HG03565 (cell line): ENCODE measurements around the gene TRIM63.

Experiments used
- ATAC-seq: cut with Tn5 transposase; IDR thresholded peaks from one replicate; pipeline ENCODE4 v1.9.1; 2021; ENCODE audit warnings: mild to moderate bottlenecking, moderate library complexity; ENCODE audit not compliant: unreplicated experiment

The TRIM63 gene

DNA sequence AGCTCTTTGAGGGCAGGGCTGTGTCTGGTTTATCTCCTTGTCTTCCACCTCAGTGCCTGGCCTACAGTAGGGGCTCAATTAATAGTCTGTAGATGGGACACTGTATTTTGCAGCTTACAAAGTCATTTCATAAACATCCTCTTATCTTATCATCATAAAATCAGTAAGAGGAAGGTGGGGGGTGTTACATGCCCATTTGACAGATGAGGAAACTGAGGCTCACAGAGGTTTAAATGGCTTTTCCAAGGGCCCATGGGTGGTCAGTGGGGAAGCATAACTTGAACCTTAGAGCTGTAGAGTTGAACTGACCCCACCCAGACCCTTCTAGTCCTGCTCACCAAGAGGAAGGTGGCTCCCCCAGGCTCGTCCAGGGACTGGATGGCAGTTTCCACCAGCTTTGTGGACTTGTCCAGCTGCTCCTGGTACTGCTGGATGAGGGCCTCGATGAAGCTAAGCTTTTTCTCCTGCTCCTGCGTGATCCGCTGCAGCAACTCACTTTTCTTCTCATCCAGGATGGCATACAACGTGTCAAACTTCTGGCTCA is 9.3 kb downstream of the TRIM63 start:
- no peak for ATAC-seq

DNA sequence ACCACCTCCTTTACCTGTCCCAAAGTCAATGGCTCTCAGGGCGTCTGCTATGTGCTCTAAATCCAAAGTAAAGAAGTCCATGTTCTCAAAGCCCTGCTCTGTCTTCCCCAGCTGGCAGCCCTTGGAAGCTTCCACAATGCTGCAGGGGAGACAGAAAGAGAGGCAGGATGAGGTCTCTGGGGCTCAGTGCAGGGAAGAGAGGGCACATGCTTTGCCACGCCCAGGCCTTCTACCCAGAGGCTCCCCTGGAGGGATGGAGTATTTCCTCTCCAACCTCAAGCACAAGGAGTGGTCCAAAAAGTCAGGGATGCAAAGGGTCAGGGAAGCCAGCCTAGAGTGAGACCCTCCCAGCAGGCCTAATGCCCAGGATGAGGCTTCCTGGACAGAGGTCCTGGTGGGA is 10.2 kb downstream of the TRIM63 start:
- ATAC-seq = no peak

DNA sequence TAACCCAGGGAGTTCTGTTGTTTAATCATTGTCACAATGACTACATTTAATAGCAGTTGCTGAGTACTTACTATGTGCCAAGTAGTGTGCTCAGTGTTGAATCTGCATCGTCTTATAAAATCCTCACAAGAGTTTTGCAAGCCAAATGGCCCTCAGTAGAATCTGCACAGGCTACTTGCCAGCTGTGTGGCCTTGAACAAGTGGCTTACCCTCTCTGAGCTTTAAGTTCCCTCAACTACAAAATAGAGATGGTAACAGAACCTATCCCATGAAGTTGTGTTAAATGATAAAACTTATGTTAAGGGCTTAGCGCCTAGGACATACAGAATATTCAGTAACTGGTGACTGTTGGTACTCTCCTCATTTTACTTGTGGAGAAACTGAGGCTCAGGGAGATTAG is 12.4 kb downstream of the TRIM63 start:
- no peak for ATAC-seq

DNA sequence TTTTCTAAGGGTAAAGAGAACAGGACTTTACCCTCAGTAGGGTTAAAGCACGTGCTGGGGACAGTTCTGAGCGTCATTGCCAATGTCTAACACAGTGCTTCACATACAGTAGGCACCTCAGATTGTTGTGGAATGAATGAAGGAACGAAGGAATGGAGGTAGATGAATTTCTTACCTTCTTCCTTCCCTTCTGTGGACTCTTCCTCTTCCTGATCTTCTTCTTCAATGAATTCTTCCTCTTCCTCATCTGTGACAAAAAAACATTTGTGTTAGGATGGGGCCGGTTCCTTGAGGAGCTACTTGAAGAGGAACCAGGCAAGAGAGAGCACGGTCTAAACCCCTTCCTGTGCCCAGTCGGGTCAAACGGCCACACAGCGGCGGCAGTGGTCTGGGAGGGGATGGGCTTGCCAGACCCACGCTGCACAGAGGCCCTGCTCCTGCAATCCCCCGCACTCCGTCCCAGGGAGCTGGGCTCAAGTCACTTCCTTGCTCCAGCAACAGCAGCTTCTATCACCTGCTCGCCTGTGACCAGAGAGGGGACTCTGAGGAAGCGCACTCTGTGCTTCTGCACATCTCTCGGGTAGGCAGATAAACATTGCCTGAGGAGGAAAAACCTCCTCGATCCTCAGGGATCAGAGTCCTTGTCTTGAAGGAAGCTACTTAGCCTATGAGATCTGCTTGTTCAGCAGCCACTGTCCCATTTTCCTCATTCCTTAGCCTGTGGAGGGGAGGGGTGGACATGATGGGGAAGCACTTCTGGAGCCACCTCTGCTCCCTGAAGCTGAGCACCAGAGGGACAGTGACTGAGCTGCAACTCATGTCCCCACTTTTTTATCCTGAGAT is 13.5 kb downstream of the TRIM63 start:
- no peak for ATAC-seq

DNA sequence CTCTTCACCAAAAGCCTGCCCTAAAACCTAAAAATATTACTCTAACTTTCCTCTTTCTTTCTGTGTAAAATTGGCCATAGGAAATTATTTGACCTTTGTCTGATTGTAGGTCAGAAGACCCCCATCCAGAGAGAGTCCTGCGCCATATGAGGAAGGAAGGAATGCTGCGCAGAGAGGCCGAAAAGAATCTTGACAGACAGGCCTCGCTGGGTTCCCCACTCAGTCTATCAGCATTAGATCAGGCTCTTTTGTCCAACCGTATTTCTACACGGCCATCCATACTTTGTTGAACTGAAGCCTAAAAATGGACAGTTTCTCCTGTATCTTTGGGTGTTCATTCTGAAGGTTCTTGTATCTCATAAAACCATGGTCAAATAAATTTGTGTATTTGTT is 17.2 kb downstream of the TRIM63 start:
- no peak for ATAC-seq

DNA sequence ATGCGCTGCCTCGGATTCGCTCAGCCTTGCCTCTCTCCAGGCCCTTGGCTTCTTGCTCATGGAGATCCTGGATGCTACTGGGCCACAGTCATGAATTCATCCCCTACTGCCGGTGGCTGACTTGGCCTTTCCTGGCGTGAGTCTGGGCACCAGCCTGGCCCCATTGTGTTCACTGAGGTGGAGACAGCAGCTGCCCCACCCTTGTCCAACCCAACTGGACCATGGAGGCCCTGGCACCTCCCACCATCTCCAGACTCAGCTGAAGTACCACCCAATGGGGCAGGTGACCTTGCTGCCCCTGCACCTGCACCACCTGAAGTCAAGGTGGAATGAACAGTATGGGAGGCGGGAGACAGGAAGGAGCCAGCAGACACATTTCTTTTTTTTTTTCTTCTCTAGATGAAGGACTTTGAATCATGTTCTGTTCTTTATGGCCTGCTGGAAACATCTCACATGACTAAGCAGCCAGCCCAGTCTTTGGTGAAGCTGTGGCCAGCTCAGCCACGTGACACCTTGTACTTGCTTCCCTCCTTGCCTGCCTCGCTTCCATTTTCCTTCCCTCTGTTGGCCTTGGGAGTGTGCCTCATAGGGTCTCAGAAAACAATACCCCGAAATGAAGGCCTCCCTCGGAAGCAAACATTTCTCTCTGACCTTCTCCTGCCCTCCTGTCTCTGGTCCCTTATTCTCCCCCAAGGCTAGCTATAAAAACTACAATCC is 17.7 kb downstream of the TRIM63 start:
- ATAC-seq = no peak

DNA sequence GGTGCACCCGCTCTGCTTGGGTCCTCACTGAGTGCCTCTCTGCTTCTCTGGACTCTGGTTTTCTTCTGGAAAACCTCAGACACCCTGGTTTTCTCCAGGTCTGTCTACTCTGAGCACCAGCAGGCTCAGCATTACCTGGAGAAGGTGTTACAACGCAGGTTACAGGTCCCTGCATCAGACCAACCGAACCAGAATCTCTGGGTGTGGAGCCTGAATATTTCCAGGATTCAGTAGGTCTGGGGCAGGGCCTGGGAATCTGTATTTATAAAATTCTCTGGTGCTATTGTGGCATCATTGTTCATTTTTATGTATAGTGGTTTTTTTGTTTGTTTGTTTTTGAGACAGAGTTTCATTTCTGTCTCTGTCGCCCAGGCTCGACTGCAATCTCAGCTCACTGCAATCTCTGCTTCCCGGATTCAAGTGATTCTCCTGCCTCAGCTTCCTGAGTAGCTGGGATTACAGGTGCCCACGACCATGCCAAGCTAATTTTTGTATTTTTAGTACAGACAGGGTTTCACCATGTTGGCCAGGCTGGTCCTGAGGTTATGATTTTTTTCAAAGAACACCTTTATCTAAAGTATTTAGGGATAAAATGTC is 20.1 kb downstream of the TRIM63 start:
- no peak for ATAC-seq

DNA sequence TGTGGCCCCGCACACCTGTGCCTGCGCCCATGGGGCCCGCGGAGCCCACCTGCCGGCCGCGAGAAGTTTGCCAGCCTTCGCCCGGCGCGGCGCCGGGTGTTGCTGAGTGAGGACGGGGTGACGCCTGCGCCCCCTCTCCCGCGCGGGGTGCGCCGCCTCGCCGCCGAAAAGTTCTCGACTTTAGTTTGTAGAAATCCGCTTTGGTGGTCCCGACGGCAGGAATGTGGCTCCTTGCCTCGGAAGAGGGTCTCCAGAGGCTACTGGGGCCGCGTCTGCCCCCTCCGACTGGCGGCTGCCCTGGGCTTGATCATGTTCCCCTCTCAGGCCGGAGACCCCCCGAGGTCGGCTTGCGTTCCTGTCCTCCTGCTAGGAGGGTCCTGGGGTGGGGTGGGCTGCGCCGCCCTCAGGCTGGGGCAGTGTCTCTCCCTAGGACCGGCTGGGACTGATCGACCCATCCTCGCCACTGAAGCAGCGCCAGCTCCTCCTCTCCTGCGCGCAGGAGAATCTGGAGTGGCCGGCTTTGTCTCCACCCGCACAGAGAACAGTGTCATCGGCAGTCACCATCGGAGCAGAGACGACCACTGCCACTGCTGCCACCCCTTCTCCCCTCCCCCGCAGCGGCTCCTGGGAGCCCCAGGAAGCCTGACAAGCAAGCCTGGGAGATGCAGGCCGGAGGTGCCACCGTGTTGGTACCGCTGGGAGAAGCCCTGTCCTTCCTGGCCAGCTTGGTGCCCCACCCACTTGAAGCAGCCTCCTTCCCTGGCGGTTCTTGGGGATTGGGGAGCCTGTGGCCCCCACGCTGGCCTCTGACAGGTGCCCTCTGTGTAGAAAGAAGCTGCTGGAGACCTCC is 21.0 kb downstream of the TRIM63 start:
- no peak for ATAC-seq

DNA sequence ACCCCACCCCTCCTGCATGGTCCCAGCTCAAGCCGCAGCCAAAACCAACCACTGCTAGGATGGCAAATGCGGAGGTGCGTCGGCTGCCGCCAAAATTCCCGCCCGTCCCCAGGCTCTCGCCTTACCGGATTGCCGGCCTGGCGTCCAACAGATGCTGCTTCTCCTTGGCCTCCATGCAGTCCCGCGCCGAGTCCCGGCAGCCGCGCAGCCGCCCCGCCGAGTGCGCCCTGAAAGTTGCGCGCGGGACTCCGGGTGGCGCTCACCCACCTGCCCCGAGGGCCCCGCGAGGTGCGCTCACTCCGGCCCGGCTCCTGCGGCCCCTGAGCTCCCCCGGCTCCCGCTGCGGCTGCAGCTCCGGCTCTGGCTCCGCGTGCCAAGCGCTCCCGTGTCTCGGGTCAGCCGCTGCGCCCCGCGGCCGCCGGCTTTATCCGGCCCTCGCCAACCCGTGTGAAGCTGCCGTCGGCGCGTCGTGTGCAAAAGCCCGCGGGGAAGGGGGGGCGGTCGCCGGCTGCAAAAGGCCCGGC is 21.6 kb downstream of the TRIM63 start, which contains the start of gene SLC30A2:
Gene SLC30A2, minus strand, starts transcription at position 397 of the 524 bp plus-strand sequence. Its CDS starts 222 bp downstream, at position 175.
- no peak for ATAC-seq

DNA sequence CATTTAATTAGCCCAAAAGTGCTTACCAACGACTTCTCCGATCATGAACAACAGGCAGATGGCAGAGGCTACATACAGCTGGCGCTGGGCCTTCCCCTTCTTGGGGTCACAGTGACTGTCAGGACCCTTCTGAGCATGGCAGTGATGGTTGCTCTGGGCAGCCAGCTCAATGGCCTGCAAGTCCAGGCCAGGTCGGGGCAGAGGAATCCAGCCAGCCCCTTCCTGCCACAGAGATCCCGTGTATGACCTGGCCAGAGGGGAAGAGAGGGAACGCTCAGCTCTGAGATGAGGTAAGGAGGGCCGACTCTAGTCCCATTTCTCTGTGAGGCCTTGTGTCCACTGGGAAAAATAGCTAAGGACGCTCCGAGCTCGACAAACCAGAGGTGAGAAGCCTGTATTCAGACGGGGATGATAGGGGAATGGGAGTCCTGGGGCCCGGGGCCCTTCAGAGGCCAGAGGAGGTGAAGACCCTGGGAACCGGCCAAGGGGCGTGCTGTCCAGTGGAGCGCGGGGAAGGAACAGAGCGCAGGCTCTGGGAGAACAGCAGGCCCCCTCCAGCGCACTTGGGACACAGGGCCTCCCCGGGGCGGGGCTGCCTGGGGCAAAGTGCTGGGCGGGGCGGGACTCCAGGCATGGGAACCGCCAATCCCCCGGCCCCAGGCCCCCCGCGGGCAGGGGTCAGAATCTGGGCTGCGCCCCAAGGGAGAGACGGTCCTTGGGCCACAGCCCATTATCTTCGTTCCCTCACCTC is 22.3 kb downstream of the TRIM63 start:
- no peak for ATAC-seq

DNA sequence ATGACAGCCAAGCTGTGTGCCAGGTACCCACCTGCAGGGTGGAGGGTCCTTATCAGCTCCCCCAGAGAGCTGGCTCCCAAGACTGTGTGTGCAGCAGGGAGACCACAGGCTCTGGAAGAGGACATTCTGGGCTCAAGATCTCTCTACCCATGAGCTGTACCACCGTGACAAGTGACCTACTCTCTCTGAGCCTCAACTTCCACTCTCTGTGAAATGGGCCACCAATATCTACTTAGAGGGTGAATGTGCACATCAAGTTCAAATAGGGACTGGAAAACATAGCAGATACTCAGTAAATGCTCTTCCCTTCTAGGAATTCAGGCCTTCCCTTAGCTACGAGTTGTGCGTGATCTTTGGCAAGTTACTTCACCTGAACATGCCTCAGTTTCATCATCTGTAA is 23.0 kb downstream of the TRIM63 start:
- no peak for ATAC-seq

DNA sequence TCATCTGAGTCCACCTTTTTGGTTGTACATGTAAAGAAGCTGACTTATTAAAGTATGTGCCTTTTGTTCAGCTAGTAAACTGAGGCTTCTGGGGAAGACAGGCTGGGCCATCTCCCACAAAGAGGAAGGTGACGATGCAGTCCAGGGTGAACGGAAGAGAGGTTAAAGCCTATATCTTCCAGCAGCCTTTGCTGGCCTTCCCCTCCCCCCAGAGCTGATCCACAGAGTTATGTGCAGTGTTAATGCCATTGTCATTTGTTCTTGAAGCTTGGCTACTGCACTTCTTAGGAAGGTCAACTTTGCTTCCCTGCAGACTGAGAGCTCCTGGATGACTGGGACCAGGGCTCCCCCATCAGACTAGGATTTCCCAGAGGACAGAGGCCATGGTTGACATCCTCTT is 23.7 kb downstream of the TRIM63 start:
- no peak for ATAC-seq

DNA sequence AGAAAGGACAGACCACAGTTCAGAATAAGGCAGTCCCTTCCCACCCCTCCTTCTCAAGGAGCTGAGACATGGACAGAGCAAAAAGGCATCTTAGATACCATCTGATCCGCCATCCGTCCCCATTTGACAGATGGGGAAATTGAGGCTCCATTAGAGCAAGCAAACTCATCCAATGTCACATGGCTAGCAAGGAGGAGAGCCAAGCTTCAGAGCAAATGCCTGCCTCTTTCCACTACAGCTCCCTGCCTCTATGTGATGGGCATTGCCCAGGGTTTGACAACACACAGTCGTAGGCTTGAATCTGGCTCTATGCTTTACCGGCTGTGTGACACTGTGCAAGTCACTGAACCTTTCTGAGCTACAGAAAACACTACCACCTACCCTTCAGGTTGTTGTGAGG is 25.5 kb downstream of the TRIM63 start:
- ATAC-seq = no peak

DNA sequence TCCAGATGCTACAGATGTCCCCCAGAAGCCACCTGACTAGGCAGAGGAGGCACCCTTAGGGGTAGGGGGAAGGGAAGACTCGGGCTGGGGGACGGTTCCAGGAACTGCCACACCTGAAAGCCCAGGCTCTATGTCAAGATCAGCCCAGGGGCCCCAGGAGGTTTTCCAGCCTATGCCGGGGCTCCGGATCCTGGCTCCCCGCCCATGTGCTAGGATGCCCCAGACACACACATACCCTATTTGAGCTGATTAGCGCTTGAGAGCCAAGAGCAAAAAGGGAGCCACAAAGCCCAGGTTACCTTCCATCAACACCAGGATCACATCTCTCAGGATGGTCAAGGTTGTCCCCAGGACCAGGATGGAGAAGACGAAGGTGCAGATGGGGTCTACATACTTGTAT is 26.0 kb downstream of the TRIM63 start:
- no peak for ATAC-seq

DNA sequence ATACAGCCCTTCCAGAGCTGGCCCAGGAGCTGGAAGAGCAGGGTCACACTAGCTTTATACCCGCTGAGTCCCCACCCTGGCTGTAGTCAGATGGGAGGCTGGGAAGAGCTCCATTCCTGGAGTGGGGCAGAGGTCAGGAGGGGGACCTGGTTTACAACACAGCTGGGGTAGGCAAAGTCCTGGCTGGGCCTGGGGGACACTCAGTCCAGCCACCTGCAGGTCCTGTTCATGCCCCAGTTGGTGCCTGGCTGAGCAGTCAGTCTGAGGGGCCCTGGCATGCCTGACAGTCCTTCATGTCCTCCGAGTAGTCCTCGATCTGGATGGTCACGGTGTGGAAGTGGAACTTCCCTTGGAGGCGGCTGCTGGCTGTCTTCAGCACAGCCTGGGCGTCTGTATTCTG is 28.5 kb downstream of the TRIM63 start:
- no peak for ATAC-seq

DNA sequence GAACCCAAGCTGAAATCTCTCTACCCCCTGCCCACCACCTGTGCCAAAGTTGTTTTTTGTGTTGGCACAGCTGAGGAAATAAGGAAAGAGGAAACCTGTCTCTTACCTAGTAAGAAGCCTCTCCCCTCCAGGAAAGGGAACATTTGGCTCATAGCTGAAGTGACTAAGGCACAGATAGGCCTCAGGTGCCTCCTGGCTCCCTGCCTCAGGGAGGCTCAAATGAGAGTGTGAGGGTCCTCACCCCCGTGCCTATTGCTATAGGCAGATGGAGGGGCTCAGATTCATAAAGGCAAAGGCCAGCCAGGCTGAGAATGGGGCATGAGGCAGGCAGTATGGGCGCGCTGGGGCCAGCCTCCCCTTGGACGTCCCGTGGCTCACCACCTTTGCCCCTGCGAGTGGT is 29.0 kb downstream of the TRIM63 start:
- no peak for ATAC-seq

DNA sequence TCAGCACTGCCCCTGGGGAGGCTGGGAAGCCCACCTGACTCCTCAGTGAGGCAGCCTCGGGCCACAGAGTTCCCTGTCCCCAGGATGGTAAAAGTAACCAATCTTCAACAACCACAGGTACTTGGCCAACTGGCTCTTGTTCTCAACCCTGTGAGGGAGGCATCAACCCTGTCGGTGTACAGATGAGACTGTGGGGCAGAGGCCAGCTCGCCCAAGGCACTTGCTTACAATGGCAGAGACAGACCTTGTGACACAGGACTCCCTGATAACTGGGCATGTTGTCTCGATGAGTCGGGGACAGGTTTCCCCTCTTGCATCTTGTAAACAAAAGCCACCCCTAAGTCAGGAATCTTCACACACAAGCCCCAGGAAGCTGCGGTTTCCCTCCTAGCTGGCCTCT is 29.5 kb downstream of the TRIM63 start:
- no peak for ATAC-seq

DNA sequence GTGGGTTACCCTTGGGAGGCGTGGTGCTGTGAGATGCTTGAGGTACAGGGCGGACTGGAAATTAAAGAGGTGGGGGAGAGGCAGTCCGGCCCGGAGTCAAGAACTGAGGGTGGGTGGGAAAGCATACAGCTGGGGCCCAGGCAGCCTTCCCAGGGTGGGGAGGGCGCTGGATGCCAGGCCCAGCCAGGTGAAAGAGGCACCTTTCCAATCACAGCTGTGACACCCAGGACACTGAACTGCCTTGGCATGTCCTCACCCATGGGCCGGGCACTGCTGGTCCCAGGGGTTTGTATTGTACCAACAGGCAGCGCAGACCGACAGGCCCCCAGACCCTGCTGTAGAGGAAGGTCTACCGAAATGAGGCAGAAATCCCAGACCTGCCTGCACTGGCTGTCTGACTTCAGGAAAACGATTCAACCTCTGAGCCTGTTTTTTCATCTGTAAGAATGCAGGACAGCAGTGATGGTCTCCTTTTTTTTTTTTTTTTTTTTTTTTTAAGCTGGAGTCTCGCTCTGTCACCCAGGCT is 30.6 kb downstream of the TRIM63 start:
- no peak for ATAC-seq

DNA sequence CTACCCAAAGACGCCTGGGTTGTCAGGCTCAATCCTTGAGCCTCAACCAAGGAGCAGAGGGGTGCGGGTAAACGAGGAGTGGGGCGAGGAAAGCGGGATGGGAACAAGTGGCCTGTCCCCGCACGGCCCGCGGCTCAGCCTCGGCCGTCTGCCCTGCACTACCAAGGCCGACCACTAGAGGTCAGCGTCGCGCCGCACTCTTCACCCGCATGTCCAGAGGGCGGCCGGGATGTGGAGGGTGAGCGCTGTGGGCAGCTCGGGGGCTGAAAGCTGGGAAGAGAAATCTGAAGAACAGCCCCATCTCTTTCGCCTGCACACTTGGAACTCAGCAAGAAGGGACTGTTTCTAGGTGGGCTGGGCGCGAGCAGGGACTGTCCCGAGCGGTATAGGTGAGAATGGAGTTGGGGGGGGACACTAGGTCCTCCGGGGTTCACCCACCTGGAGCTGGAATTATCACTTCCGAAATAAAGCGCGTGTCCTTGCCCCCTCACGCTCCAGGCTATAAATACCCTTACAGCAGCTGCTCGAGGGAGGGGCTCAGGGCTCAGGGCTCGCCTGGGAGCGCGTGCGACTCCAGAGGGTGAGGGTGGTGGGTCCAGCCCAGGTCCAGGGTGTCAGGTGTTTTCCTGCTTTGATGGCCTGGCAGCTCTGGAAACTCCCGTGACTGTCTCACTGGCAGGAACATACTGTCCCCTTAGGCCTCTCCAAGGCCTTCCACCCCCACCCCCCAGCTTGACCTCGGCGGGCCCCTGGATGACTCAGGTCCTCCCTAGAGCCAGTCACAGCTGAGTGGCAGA is 31.3 kb downstream of the TRIM63 start:
- peak; percentile 54 for ATAC-seq
